GM19025 (cell line): ENCODE results near the gene AGFG1.
A peak's percentile ranks its signal among the peaks of the same experiment; 100 is the strongest.
"Not testable (repeated sequence)": the region's sequence is repeated elsewhere in the genome, so short reads cannot be mapped to it uniquely, and the experiment has no call there.

ENCODE experiments used
- ATAC-seq: cut with Tn5 transposase; IDR thresholded peaks from one replicate; pipeline ENCODE4 v1.9.1; 2021; ENCODE audit warnings: mild to moderate bottlenecking, low read depth, moderate library complexity; ENCODE audit not compliant: unreplicated experiment

Gene AGFG1

DNA sequence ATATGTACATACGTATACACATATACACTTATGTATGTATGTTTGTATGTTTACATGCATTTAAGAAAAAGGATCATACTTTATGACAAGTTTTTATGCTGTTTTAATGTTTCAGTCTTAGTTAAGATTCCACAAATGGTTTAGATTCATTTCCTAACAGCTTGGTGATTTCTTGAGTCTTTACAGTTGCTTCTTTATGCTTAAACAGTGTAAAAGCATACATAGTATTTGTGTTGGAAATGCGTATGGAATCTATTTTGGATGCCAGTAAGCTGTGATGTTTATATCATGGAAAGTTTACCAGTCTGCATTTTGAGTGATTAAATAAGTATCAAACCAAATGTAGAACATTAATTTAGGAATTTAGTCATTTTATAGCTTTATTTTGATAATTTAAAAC lies 55.4 kb downstream of the AGFG1 start:
- no peak for ATAC-seq

DNA sequence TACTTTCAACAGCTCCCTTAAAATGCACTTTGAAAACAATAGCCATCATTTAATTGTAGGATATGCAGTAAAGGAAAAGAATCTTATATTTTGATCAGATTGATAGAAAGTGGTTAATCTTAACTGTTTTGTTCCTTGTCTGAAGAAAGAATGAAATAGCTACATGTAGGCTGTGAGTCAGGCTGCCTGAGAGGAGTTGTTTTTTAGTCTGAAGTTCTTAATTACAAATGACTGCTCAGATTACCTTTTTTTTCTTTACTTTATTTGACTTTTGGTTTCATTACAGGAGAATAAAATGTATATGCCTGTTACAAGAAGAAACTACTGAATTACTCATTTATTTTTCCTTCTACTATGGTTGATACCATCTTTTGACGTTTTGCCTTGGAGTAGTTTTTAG lies 56.8 kb downstream of the AGFG1 start:
- no peak for ATAC-seq

DNA sequence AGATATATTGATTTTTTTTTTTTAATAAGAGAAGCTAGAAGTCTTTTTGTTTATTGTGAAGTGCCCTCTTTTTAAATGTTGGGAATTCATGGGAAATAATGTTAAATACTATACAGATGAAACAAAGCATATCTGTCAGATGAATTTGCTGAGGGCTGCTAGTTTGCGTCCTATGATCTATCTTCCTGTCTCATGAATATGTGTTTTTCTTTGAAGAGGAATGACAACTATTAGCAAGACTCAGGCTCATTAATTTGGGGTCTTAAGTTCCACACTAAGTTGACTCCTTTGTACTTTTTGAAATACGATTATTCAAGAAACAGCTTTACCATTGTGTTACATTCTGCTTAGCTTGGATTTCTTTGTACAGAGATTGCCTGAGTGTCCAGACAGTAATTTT lies 57.9 kb downstream of the AGFG1 start:
- no peak for ATAC-seq

DNA sequence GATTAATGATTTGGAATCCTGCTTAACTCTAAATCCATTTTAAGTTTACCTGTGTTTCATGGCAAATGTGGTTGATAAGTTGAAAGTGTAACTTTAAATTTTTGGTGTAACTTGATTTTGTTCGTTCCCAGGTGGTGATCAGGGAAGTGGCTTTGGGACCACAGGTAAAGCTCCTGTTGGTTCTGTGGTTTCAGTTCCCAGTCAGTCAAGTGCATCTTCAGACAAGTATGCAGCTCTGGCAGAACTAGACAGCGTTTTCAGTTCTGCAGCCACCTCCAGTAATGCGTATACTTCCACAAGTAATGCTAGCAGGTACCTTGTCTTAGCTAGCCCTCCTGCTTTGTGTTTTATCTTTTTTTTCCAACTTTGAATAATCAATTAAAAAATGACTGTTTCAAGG lies 62.8 kb downstream of the AGFG1 start:
- peak; percentile 85 for ATAC-seq

DNA sequence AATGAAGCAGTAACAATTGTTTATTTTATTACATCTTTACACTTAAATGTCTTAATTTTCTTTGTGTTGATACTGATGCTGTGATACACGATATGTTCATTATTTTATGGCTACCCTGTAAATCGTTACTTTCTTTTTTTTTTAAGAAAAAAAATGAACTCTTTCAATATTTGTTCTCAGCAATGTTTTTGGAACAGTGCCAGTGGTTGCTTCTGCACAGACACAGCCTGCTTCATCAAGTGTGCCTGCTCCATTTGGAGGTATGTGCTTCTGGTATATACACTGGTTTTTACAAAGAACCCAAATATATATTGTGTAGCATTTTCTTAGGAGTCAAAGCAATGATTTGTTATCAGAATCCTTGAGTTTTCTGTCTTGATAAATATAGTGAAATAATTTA lies 64.5 kb downstream of the AGFG1 start:
- no peak for ATAC-seq

DNA sequence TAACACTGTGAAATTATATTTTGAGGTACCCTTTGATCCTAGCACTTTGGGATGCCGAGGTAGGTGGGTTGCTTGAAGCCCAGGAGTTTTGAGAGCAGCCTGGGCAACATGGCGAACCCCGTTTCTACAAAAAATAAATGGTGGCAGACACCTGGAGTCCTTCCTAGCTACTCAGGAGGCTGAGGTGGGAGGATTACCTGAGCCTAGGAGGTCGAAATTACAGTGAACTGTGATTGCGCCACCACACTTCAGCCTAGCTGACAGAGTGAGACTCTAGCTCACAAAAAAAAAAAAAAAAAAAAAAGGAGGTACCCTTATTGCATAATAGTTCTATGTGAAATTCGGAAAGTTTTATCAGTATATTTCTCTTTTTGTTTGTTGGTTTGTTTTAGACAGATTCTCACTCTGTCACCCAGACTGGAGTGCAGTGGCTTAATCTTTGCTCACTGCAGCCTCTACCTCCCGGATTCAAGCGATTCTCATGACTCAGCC lies 67.6 kb downstream of the AGFG1 start:
- no peak for ATAC-seq

DNA sequence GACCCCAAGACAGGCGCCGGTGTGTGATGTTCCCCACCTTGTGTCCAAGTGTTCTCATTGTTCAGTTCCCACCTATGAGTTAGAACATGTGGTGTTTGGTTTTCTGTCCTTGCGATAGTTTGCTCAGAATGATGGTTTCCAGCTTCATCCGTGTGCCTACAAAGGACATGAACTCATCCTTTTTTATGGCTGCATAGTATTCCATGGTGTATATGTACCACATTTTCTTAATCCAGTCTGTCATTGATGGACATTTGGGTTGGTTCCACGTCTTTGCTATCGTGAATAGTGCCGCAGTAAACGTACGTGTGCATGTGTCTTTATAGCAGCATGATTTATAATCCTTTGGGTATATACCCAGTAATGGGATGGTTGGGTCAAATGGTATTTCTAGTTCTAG lies 68.4 kb downstream of the AGFG1 start:
- not testable (repeated sequence) for ATAC-seq

DNA sequence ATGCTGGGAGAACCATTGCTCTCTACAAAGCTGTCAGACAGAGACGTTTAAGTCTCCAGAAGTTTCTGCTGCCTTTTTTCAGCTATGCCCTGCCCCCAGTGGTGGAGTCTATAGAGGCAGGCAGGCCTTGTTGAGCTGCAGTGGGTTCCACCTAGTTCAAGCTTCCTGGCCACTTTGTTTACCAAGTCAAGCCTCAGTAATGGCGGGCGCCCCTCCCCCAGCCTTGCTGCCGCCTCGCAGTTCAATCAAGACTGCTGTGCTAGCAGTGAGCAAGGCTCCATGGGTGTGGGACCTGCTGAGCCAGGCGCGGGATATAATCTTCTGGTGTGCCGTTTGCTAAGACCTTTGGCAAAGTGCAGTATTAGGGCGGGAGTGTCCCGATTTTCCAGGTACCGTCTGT lies 74.0 kb downstream of the AGFG1 start:
- no peak for ATAC-seq

DNA sequence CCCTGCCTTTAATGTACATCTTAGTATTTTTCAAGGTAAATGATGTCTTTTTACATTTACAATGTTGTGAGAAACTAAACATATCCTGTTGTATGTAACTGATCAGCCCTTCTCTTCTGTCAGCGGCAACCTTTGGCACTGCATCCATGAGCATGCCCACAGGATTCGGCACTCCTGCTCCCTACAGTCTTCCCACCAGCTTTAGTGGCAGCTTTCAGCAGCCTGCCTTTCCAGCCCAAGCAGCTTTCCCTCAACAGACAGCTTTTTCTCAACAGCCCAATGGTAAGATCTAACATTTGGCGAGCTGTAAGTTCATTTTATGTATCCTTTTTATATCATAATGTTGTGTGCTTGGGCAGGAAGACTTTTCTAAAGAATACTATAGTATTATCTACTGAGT lies 79.9 kb downstream of the AGFG1 start:
- no peak for ATAC-seq

DNA sequence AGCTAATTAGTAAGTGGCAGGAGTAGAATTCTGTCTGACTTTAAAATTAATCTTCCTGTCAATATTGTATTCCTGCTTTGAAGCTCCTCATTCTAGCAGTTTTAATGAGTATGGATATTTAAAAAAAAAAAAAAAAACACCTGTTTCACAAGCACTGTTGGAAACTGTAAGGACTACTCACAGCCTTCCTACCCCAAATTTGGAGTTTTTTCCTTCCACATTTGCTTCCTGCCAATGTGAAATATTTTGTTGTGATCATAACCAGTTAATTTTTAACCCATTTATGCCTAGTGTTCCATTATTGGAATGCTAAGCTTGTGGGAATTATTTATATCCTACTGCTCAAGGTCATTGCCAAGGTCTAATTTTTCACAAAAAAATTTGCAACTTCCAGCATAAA lies 90.6 kb downstream of the AGFG1 start:
- ATAC-seq: no peak

DNA sequence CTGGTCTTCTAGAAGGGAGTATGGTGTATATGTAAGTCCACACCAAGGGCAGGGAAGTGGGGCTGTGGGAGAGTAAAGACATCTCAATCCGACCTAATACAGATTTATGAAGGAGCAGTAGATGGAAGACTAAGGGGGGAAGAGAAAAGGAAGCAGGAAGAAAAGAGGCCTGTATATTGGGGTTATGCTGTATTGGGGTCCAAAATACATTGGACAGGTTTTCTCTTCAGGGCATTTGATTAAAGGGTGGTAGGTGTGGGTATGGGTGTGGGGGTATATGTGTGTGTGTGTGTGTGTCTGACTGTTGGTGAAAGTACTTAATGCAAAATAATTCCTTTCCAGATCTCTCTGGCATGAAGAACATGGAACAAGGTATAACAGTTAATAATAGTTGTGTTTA lies 93.1 kb downstream of the AGFG1 start:
- no peak for ATAC-seq

DNA sequence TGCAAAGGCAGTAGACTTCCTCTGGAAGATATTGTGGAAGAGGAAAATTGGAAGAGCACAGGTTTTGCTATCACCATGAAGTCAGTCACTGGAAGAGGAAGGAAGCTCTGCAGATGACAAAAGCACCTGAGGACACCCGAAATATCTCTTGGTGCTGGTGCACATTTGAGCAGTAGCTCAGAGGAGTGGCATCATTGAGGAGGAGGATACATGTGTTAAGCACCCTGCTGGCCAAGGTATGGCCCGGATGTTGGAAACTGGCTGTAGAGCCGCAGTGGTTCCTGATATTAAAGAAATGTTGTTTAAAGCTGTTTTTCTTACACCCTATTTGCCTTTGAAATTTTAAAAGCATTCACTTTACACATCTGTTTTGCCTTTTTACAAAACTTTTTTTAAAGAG lies 94.1 kb downstream of the AGFG1 start:
- ATAC-seq: no peak

DNA sequence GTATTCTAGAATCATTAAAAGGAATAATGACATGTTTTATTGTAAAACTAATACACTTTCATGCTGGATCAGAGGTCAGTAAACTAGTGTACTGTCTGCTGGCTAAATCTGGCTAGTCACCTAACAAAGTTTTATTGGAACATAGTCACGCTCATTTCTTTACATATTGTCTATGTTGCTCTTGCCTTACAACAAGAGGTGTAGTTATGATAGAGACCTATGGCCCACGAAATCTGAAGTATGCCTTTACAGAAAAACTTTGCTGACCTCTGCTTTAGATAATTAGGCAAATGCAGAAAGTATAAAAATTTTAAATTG lies 96.9 kb downstream of the AGFG1 start:
- no peak for ATAC-seq

DNA sequence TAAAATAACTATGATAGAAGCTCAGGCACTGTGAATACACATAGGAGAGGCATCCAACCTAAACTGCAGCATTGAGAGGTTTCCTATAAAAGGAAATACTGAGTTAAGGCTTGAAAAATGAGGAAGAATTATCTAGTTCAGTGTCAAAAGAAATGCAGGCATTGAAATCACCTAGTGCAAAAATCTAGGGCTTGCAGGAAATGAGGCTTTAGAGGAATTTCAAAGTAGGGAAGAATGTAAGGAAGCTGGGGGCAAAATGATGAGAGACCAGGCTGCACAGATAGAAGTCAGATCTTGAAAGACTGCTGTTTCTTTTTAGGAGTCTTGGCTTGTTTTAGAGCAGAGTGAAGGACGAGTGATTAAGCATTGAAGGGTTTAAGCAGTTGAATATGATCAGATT lies 98.7 kb downstream of the AGFG1 start:
- ATAC-seq: no peak

DNA sequence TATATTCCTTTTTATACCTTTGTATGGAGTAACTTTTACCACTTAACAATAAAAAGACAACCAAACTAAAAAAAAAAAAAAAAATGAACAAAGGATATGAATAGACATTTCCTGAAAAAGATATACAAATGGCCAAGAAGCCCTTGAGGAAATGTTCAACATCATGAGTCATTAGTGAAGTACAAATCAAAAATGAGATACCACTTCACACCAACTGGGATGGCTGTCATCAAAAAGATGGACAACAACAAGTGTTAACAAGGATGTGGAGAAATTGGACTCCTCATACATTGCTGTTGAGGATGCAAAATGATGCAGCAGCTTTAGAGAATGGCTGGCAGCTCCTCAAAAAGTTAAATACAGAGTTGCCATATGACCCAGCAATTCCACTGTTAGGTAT lies 104.2 kb downstream of the AGFG1 start:
- no peak for ATAC-seq

DNA sequence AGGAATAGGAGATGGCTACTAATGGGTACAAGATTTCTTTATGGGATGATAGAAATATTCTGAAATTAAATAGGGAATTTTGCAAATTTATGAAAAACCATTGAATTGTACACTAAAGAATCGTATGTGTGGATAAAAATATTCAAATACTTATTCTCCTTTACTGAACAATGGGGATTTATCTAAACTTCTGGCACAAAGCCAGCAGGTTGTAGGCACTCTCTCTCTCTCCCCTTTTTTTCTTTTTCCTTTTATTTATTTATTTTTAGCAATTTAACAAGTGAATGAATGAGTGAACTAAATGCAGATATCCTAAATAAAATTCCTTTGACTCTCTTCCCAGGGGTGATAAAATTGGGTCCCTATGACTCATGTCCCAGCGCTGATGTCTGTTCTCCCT lies 104.9 kb downstream of the AGFG1 start:
- ATAC-seq: no peak

DNA sequence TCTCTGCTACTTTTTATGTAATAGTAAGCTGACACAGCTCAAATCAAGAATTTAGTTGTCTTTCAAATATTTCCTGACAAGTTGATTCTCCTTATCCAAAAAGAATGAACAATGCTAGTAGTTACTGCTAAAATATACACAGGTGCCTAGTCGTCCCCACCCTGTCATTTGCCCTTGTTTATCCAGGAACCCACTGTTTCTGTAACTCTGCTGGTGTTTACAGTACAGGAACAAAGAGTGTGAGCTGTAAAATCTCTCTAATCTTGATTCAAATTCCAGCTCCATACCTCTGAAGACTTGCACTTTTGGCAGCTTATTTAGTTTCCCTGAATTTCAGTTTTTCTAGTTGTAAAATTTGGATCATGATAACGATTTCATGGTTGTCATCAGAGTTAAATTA lies 105.6 kb downstream of the AGFG1 start:
- no peak for ATAC-seq

DNA sequence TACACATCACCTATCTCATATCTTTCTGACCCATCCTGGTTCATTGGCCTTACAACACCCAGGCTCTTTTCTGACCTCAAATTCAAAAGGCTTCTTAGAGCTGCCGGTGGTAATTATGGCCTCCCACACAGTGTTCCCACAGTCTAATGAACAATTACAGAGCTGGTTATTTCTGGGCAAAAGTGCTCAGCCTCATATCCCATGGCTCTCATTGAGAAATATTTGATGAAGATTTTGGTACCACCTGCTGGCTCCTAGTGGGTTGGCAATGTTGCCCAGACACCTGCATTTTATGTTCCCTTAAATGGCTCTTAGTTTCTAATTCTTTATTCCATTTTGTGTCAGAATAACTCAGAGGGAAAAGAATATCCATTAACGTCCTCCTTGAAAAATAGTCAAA lies 106.7 kb downstream of the AGFG1 start:
- no peak for ATAC-seq

DNA sequence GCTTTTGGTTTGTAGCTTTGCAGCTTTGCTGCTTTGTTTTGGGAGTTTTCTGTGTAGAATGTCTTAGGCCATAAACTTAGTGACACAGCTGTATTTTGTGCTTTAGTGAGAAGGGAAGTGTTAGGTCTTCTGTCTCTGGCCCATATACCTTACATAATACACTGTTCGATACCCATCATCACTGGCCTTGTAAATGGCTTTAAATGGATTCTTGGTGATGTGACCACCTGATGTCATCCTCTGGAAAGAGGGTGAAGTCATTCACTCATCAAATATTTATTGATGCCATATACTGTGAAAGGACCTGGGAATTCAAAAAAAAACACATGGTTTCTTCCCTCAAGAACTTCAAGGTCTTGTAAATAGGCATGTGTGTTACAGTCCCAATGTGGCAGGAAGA lies 107.8 kb downstream of the AGFG1 start:
- ATAC-seq: no peak

DNA sequence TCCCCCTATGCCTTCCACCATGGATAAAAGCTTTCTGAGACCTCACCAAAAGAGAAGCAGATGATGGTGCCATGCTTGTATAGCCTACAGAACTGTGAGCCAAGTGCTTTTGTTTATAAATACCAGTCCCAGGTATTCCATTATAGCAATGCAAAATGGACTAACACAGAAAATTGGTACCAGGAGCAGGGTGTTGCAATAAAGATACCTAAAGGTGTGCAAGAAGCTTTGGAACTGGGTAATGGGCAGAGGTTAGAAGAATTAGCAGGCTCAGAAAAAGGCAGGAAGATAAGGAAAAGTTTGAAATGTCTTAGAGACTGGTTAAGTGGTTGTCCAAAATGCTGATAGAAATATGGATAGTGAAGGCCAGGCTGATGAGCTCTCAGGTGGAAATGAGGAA lies 110.4 kb downstream of the AGFG1 start:
- no peak for ATAC-seq

DNA sequence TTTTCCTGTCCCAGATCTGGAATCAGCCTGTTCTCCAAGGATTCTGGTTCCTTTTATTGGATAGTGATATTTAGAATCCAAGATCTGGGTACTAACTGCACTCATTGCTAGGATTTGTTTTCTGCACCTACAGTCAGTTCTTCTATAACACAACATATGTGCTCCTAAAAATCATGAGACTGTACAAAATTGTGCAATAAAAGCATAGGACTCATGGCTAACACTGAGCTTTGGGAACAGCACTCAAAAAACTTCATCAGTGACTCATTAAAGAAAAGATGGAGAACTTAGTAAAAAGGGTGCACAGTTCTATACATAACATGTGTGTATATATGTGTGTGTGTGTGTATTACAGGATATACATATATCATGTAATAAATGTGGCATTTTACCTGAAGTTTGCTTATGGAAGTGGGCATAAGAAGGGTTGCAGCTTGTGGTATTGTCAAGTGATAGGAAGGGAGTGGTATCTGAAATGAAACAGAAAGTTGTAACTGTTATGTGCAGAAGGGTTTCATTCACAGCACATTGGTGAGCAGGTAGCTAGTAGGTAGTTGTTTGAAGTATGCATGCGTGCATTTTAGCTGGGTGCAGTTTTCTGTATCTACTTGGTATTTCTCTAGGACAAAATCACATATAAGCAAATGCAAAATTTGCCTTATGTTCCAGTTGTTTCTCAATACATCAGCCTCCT lies 120.9 kb downstream of the AGFG1 start:
- no peak for ATAC-seq

DNA sequence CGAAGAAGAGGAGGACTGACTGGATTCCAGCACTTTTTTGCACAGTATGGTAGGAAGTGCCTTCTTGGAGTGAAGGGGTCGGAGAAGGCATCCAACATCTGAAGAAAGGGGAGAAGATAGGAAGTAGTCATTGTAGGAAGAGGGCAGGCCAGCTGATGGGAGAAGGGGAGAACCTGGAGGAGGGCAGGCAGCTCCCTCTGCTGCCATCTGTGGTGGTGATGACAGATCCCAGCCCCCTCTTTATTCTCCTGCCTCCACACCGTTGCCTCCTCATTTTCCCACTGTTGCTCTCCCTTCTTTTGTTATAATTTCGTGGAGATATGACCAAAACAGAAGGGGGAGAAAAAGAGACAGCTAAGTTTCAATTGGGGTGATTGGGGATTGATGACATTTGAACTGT lies 123.8 kb downstream of the AGFG1 start:
- ATAC-seq: no peak

DNA sequence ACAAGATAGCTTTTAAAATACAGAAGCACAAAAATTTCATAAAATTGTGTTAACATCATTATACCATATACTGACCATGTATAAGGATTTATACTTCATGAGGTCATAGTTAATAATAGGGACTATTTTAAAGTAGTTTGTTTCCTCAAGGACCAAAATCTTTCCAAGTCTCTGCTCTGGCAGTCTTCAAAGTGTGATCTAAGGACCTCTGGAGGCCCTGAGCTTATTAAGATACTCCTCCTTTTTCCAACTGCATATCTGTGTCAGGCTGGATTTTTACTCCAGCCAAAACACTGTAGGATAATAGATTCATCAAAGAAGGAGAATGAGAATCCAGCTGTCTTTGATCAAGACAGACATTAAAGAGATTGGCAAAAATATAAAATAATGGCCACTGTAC lies 125.1 kb downstream of the AGFG1 start:
- ATAC-seq: no peak
